Activated gamma-delta T cell treated with anti-CD3 and anti-CD28 coated beads, Interleukin-2, amount 50 U/mL, for 16 hours (primary cell): Measurements from ENCODE around the gene RAD51AP2.

Experiments
- DNase-seq: peaks from one replicate; pipeline ENCODE4 v3.0.0-alpha.2; 2020; ENCODE audit warnings: low read depth

Gene RAD51AP2

DNA sequence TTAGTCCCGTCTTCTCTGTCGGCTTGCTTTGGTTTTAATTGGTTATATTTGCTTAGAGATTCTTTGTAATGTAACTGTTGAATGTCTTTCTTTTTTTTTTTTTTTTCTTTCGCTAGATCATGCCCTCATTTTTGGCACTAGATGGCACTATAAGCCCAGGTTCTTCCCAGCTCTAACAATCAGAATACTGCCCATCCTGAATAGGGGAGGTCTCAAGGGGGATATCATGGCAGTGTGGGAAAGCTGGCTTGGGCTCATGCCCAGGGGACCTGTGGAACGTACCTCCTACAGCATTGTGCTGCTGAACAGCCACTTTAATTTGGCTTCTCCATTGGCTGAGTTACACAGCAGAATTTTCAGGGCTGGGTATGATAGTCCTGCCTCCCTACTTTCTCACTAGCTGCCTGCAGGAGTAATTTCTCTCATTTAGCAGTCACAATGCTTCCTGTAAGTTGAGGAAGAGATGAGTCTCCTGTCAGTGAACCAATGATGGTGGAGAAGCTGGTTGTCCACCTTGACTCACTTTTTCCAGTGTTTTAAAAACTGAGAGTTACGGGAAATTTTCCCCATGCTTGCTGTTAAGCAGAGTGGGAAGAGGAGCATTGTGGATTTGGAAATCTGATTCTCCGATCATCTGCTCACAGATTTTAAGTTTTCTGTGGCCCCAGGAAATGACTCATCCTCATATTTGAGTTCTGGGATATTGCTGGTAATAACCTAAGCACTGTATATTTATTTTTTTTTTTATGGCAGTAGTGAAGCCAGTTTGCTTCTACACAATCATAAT is 47.2 kb downstream of the RAD51AP2 start:
- no peak for DNase-seq

- DNase-seq: no peak
Observed at GRCh38 chr2:17461087-17461475, 57.2 kb downstream of the RAD51AP2 start.
